Amniotic epithelial cell (primary cell): ENCODE data around the gene HMGB4.

Source experiments
- DNase-seq: peaks from one replicate; pipeline ENCODE4 v3.0.0-alpha.2; 2010; ENCODE audit warnings: low read depth

The HMGB4 gene

DNA sequence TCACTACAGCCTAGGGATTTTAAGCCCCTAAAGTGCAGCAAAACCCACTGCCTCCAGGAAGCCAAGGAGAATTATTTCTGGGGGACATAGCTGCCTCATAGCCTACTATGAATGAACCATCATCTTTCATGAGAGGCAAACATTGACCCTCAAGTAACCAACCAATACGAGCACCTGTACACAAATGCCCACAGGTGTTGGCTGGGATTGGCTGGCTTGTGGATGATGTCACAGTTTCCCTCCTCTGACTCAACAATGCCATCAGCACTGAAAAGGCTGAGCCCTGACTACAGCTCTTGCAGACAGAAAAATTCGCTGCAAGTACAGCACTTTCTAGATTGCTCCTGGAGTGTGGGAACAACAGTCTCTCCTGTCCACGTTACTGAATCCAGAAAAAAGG, at the start of gene HMGB4:
HMGB4 (plus strand) TSS at position 301 of the 400 bp plus-strand sequence. CDS start 113 bp downstream, outside the sequence.
- DNase-seq = no peak

- no peak for DNase-seq
Measured at GRCh38 chr1:33814166-33814565, 49.7 kb upstream of the HMGB4 start.

DNA sequence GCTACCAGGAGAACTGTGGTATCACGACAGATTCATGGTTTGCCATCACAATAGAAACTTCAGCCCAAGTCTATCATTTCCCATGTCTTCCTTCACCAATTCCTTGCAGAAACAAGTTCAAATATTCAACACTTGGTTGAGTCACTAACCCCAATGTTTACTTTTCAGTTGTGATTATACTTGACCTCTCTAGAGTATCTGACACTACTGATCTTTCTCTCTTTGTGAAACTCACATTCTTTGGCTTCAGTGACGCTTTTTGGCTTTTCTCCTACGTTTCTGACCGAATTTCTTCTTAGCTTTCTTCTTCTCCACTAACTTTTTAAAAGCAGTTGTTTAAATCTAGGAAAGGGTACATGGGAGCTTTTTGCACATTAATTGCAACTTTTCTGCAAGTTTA, 48.8 kb upstream of the HMGB4 start:
- DNase-seq = peak; percentile 2

DNA sequence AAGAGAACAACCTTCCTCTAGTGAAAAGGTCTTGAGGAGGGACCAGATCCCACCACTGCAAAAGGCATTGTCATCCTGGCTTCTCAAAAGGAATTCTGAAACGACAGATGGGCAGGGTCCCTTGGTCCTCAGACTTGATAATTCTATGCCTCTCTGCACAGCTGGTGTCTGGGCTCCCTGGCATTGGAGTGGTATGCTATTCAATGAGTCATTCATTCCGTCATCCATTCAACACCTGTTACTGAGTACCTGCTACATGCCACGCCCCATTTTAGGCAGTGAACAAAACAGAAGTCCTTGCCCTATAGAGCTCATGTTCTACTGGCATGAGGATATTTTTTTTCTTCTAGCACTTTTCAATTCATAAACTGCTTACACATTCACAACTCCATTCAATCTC, 45.8 kb upstream of the HMGB4 start:
- DNase-seq = no peak

- no peak for DNase-seq
Measured at GRCh38 chr1:33819290-33819912, 44.5 kb upstream of the HMGB4 start.

DNA sequence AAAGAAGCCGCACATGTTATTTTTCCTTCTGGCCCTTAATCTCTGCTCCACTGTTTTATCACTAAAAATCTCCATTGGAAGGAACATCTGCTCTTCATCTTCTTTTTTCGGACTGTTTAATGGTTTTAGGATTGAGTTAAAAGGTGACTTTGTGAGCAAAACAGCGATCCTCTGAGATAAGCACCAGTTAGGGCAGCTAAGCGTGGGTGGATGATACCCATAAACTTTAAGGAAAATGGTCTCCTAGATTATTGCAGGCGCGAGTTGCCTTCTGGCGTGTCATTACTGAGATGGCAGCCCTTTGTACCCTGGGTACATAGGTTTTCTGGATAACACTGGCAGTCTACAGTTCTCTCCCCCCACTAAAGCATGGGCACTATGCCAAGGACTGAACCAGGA, 44.0 kb upstream of the HMGB4 start:
- DNase-seq = no peak

DNA sequence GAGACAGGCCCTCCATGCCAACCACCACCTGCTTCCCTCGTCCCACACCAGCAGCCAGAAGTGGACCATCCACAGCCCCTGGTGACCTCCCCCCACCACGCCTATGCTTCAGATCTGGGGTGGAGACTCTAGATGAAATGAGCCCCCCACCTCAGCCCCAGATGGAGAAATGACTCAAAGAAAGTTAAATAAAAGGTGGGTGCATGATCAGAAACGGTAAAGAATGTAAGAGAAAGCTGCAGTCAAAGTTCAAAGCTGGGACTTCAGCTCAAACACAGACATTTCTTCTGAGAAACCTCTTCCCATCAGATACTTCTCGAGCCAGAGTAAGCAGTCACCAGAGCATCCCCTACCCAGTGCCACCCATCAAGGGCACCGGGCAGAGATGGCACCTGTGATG, 43.1 kb upstream of the HMGB4 start:
- DNase-seq = no peak

GRCh38 chr1:33821291-33821690, 42.6 kb upstream of the HMGB4 start:
- no peak for DNase-seq

- no peak for DNase-seq
Measured at GRCh38 chr1:33822396-33822795, 41.5 kb upstream of the HMGB4 start.

DNA sequence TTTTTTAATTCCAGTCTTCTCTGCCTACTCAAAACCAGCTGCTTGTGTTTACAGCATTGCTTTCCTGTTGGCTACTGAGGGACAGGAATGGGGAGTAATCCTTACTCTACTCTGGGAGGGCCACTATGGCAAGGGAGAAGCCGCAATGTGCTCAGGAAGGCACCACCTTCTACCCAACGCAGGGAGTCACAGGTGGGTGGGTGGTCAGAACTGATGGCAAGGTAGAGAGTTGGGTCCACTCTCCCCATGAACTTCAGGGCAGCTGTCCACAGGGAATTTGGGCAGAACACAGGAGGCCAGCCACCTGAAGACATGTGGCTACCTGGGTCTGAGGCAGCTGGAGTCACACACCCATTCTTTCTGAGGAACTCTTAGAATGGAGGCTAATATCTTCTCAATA, 40.5 kb upstream of the HMGB4 start:
- DNase-seq = no peak

GRCh38 chr1:33823830-33824229, 40.0 kb upstream of the HMGB4 start:
- no peak for DNase-seq

GRCh38 chr1:33824321-33824720, 39.6 kb upstream of the HMGB4 start:
- DNase-seq = no peak

- no peak for DNase-seq
Measured at GRCh38 chr1:33824971-33825370, 38.9 kb upstream of the HMGB4 start.

GRCh38 chr1:33825506-33825905, 38.4 kb upstream of the HMGB4 start:
- no peak for DNase-seq

DNA sequence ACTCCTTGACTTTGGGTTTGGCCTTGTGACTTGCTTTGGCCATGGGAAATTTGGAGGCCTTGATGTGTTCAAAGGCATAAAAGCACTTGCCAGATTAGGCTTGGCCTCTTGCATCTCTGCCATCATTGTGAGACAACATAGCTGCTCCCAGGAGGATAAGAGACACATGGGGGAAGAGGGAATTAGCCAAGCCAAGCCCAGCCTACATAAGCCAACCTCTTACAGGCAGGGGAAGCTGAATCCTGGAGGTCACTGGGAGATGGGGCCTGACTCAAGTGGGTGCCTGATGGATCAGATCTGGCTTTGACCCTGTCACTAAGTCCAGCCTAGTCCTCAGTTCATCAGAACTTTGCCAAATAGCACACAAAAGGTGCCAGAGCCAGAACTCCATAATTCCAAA, 37.6 kb upstream of the HMGB4 start:
- DNase-seq = no peak

DNA sequence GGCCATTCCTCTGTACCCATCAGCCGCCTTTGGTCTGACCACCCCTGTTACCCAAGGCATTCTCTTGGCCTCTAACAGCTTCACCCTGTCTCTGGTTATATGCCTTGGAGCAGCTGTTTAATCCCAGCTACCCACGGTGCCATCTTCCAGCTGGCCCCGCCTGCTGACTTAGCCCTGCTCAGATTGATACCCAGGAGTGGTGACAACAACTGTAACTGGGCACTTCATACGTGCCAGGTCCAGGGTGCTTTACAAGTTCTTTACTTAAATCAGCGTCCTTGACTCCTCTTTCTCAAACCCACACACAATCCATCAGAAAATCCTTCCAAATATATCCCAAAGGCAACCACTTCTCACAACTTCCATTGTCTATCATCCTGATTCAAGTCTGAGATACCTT, 37.2 kb upstream of the HMGB4 start:
- DNase-seq = no peak

GRCh38 chr1:33828059-33828458, 35.8 kb upstream of the HMGB4 start:
- DNase-seq = no peak

- DNase-seq = no peak
Measured at GRCh38 chr1:33828654-33829053, 35.2 kb upstream of the HMGB4 start.

DNA sequence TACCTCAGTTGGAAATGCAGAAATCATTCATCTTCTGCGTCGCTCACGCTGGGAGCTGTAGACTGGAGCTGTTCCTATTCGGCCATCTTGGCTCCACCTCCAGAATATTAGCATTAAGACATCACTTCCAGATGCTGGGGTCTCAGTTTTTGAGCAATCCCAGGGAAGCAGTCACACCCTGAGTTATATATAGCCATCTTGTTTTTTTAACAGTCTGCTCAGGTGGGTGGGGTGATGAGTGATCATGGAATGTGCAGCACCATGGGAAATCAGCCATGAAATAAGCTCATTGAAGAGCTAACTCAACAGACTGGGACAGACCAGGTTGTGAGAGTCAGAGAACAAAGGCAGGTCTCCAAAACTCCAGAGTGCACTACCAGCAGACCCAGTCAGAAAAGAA, 27.0 kb upstream of the HMGB4 start:
- no peak for DNase-seq

GRCh38 chr1:33837635-33838034, 26.2 kb upstream of the HMGB4 start:
- DNase-seq = no peak

DNA sequence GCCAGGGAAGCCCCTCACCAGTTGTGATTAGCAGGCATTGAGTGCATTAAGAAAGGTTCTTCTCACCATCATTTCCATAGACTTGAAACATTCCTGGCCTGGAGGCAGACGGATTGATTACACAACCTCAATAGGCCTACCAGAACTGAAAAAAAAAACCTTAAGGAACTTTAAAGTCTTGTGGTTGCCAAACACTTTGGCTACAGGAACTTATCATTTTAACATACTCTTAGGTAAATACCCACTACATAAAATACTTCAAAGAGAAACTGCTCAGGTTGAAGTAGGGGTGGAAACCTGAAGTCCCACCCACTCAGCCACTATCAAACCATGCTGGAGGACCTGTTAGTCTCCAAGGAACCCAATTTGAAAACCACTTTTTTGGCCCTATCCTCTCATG, 22.4 kb upstream of the HMGB4 start:
- DNase-seq = no peak

DNA sequence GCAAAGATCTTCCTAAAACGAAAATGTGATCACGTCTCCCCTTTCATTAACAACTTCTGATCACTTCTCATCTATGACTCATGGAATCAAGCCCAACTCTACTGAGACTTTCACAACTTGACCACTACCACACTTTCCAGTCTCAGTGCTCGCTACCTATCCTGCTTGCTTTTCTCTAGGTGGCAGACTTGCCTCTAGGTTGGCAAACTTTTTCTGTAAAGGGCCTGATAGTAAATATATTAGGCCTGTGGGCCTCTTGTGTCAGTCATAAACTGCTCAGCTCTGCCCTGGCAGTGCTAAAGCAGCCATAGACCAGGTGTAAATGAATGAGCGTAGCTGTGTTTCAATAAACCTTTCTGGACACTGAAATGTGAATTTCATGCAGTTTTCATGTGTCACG, 21.5 kb upstream of the HMGB4 start:
- DNase-seq = no peak

DNA sequence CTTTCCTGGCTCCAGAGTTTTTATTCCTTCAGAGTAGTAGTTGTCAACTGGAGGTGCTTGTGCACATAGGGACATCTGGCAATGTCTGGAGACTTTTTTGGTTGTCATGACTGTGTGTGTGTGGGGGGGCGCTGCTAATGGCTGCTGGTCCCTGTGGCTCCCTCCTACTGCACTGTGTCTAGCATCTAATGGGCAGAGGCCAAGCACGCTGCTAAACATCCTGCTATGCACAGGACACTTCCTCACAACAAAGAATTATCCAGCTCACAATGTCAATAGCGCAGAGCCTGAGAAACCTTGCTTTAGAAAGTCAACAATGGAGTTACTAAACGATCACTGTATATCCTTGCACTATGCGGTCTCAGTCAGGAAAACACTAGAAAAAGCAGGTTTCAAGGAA, 19.7 kb upstream of the HMGB4 start:
- DNase-seq = no peak

- DNase-seq = no peak
Measured at GRCh38 chr1:33846861-33847260, 17.0 kb upstream of the HMGB4 start.
